Measurements from ENCODE around the gene KATNB1.
"Not testable (repeated sequence)": the region's sequence is repeated elsewhere in the genome, so short reads cannot be mapped to it uniquely, and the experiment has no call there.

KATNB1 gene

DNA sequence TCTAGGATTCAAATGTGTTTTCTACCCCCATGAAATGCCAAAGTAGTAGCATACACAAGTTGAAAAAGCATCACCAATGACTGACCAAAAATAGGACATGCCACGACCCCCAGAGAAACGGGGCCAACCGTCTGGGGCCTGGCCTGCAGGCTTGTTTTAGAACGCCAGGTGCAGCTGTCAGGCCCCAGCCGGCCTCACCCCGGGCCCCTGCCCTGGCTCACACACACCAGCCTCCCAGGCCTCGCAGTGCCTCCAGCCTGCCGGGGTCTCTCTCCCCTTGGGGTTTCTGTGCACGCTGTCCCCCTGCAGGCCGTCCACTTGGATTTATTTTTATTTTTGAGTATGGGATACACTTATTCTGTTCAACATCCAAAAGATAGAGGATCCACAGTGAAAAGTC lies 7.9 kb downstream of the KATNB1 start:
- no peak for DNase-seq (ENCODE audit: low read depth in 2 of 2)

DNA sequence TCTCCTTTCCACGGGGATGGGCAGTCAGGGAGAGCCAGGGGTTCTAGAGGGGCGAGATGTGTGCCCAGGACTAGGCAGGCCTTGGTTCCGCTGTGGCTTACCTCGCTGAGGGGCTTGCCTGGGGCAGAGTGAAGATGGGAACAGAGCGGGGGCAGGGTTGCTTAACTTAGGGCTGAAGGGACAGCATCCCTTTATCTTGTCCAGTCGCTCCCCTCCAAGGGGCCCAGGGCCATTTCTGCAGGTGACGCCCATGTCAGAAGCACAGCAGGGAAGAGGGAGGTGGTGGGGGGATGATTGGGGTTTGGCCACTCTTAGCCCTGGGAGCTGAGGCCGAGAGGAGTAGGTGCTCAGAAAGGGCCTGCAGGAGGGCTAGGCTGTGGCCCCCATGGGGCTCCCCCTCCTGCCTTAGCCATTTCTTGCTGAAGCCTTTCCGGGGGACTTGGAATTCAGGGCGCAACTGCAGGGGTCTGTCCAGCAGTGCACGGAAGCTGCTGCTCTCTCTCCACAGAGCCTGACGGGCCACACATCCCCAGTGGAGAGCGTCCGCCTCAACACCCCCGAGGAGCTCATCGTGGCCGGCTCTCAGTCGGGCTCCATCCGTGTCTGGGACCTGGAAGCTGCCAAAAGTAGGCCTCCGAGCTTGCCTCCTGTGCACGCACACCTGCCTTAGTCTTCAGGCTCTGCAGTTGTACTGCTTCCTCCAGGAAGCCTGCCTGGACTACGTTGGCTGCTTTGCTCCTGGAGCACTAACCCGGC lies 8.5 kb downstream of the KATNB1 start:
- DNase-seq (ENCODE audit: low read depth in 2 of 2) = no peak

DNA sequence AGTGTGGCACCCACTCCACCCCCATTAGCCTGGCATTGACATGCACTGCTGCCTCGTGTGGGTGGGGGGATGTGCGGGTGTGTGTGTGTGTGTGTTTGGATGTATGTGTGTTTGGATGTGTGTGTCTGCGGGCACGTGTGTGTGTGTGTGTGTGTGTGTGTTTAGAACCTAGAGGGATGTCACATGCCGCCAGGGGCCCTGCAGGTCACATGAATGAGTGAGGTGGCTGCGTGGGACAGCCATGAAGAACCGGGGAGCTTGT lies 9.0 kb downstream of the KATNB1 start:
- DNase-seq (ENCODE audit: low read depth in 2 of 2) = no peak

DNA sequence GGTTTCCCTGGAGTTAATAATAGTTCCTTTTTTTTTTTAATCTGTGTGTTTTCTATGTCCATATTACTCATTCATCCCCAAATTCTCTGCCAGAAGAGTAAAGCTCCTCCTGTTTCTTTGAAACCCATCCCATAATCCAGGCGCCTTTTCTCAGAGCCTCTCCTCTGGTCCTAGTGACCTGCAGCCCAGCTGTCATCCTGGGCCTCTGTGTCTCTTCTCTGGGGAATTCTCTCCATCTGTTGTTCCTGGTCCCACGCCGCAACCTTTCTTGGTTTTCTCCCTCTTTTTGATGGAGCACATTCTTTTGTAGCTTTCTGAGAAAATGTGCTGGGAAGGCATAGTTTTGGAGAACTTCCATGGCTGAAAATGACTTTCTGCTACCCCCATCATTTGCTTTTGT lies 10.2 kb downstream of the KATNB1 start:
- no peak for DNase-seq (ENCODE audit: low read depth in 2 of 2)

DNA sequence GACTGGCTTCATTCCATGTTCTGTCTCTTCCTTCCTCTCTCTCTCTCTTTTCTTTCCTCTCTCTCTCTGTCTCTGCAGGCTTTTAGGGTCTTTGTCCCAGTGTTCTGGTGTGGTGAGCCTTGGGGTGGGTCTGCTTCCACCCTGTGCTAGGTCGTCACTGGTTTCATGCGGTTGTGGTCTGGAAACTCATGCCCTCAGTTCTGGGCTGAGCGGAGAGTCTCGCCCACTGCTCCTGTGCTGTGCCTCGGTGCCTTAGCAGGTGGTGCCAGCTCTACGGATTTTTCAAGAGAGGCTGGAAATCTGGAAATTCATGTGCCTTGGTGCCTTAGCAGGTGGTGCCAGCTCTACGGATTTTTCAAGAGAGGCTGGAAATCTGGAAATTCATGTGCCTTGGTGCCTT lies 10.7 kb downstream of the KATNB1 start:
- not testable (repeated sequence) for DNase-seq (ENCODE audit: low read depth in 2 of 2)

DNA sequence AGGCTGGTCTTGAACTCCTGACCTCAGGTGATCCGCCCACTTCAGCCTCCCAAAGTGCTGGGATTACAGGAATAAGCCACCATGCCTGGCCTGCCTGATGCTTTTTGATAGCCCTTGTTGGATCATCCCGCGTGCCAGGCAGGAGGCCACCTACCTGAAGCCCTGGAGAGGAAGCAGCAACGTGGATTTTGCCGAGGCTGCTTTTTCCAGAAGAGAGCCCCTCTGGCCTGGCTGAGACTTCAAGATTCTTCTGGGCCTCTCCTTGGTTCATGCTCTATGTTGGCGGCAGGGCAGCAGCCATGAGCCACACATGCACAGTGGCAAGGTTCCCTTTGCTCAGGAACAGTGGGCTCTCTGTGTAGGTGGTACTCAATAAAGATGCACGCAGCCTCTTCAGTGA lies 11.5 kb downstream of the KATNB1 start:
- DNase-seq (ENCODE audit: low read depth in 2 of 2) = no peak

DNA sequence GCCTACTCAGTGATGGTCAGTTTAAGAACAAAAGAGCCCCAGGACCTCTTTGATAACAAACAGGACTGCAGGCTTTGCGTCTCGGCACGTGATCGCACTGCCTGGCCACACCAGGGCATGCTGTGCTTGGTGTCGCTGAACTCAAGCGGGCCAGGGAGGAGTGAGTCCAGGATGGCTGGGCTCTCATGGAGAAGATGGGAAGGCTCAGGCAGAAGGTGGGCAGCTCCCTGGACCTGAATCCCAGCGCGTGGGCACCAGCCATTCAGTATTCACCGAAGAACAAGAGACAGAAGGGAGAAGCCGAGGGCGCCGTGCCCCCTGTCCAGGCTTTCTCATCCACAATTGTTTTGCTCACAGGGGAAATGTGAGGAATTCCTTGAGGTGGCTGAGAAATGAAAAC lies 11.9 kb downstream of the KATNB1 start:
- no peak for DNase-seq (ENCODE audit: low read depth in 2 of 2)

DNA sequence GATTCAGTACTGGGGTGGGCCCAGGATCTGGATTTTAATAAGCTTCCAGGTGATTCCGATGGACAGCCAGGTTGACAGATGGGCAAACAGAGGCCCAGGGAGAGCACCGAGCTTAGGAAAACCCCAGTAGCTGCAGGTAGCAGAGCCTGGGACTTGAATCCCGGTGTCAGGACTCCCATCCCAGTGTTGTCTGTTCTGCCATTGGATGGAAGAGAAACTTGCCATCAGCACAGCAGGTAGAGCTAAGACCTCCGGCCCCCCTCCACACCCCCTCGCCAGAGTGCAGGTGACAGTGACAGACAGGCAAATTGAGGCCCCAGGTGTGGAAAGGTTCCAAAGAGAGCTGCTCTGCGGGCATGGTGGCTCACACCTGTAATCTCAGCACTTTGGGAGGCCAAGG lies 12.4 kb downstream of the KATNB1 start:
- no peak for DNase-seq (ENCODE audit: low read depth in 2 of 2)

DNA sequence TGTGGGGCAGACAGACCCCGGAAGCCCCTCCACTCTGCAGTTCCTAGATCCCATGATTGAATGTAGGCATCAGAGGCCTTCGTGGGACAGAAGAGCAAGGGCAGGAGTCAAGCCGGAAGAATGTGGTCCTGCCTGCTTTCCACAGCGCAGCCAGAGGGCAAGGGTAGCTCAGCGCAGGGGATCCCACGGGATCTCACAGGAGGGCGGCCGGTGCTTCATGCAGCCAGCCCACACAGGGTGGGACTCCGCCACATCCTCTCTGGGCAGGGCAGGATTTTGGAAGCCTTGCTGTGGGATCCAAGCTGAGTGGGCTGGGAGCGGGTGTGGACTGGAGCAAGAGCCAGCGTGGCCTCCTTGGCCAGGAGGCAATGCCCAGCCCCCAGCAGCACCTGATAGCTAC lies 13.0 kb downstream of the KATNB1 start:
- no peak for DNase-seq (ENCODE audit: low read depth in 2 of 2)

DNA sequence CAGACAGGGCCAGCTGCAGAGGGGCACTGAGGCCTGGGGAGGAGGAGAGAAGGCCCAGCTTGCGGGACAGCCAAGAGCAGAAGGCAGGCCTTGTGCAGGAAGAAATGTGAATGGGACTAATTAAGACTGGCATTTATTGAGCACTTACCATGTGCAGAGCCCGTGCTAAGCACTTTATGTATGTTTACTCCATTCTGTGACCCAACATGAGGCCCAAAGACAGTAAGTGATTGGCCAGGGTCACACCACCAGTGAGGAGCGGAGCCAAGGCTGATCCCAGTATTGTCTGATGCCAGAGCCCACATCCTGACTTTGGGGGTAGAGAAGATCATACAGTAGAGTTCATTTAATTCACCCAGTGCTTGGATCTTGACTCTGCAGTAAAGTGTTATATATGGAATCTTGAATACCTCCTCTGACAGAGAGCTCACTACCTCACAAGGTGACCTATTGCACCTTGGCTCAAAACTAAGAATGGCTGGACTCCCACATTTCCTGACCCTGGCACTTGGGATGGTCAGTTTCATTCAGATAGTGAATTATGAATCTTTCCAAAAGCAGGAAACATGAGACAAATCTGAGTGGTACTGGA lies 13.6 kb downstream of the KATNB1 start:
- no peak for DNase-seq (ENCODE audit: low read depth in 2 of 2)

DNA sequence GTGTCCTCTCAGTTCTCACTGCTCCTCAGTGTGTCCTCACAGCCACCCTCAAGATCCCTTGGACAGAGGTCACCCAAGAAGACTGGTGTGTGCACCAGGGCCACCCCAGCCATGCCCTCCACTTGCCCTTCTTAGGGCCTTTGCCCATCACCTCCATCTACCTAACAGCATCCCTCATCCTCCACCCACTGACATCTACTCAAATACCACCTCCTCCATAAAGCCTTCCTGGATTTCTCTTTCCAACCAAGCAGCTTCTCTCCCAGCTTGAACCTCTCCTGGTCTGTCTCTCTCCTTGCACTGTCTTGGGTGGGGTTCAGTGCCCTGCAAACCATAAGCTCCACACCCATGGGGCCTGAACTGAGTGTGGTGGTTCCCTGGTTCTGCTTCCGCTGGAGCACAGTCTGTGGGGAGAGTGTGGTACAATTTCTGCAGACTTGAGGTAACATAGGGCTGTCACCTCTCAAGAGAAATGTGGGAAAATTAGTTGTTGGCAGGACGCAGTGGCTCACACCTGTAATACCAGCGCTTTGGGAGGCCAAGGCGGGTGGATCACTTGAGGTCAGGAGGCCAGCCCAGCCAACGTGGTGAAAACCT lies 14.4 kb downstream of the KATNB1 start:
- DNase-seq (ENCODE audit: low read depth in 2 of 2) = no peak

DNA sequence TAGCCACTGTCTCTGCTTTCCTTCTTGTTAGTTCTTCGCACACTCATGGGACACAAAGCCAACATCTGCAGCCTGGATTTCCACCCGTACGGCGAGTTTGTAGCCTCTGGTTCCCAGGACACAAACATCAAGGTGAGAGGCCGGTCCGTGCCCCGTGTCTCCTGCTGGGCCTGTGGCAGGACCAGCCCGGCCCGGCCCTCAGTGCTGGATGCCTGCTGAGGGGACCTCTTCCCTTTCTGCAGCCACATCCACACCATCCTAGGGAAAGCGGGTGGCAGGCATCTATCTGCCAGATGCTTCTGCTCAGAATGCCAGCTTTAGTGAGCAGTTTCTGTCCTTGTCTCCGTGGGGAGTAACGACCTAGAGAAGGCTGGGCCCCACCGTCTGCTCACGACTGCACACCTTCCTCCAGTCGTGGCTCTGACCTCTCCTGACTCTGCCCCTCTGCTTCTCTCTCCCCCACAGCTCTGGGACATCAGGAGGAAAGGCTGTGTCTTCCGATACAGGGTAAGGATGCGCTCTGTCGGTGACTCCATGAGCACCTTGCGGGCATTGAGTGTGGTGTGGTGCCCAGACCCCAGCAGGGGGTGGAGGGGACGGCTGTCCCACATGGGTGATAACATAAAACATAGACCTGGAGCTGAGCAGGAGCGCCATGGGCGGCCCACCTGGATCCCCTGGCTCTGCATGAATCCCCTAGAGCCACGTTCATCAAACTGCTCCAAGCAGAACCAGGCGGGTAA lies 15.4 kb downstream of the KATNB1 start:
- no peak for DNase-seq (ENCODE audit: low read depth in 2 of 2)

DNA sequence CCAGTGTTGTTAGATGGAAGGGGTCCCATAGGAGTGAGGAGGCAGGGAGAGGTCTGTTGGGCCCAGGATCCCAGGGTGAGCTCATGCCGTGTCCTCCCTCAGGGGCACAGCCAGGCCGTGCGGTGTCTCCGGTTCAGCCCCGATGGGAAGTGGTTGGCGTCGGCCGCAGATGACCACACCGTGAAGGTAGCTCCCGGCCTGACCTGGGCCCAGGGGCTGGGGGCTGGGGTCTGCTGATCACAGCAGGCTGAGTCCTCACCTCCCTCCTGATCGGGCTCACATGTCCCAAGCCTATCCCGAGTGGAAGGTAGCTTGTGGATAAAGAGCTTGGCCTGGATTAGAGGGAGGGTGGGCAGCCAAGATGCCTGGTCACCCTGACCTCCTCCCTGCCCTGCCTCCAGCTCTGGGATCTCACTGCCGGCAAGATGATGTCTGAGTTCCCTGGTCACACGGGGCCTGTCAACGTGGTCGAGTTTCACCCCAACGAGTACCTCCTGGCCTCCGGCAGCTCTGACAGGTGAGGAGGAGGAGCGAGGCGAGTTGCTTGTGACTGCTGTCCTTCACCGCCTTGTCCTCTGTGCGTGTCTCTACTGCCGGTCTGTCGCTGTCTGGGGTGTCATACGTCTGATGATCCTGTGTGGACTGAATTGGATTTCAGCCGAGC lies 16.1 kb downstream of the KATNB1 start:
- DNase-seq (ENCODE audit: low read depth in 2 of 2) = no peak

DNA sequence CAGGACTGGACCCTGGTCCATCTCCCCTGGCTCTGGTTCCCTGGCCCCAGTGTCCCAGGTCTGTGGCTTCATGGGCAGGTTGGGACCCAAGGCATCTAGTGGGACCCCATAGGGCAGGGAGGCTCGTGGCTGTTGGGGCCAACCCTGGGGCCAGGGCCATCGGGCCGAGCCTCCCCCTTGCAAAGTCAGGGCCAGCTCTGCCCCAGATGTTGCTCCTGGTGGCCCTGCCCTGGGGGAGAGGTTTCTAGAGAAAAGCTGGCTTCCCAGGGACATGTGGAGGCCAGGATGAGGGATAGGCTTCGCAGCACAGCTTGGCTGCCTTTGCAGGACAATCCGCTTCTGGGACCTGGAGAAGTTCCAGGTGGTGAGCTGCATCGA lies 16.6 kb downstream of the KATNB1 start:
- no peak for DNase-seq (ENCODE audit: low read depth in 2 of 2)

DNA sequence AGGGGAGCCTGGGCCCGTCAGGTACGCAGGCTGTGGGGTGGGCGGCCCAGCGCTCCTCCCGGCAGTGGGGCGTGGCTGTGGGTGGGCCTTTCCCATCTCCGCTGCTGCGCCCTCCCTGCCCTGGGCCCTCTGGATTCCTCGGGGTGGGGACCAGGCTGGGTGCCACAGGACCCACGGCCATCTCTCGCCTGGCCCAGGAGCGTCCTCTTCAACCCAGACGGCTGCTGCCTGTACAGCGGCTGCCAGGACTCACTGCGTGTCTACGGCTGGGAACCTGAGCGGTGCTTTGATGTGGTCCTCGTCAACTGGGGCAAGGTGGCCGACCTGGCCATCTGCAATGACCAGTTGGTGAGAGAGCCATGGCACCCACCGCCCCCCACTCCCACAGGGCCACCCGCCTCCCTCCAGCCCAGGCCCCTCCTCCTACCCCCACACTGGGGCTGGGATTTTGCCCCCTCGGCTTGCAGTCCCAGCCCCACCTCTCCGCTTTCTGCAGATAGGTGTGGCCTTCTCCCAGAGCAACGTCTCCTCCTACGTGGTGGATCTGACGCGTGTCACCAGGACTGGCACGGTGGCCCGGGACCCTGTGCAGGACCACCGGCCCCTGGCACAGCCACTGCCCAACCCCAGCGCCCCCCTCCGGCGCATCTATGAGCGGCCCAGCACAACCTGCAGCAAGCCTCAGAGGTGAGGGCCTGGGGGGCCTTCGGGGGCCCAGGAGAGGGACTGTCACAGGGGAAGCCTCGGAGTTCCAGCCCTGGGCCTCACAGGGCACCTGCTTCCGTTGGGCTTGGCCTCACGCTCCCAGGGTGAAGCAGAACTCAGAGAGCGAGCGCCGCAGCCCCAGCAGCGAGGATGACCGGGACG lies 17.2 kb downstream of the KATNB1 start:
- no peak for DNase-seq (ENCODE audit: low read depth in 2 of 2)

DNA sequence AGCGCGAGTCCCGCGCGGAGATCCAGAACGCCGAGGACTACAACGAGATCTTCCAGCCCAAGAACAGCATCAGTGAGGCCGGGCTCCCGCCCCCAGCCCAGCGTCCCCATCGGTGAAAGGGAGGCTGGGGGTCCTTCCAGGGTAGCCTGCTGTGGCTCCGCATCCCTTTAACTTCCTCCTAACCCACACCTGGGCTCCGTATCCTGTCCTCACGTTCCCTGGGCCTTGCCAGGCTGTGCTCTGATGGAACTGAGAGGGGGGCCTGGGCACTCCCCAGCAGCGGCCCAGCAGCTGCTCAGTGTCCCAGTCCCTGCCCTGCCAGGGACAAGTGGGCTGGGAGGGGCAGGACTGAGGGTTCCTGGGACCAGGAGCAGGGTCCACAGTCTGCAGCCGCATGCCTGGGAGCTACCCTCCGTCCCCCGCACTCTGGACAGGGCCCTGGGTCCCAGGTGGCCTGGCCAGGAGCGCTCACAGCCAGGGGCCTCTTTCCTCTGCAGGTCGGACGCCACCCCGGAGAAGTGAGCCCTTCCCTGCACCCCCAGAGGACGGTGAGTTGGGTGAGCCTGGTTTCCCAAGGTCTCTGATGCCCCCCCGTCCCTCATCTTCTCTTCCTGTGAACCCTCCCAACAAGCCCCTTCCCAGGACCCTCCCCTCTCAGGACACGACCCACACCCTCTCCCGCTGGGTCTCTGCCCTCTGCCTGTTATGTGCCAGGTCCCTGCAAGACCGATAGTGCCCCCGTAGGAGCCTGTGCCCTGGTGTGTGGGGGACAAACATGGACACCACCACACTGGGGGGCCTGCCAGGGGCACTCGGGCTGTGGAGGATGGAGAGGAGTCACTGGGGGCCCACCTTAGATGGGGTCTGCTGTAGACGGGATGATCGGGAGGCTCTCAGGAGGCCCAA lies 18.1 kb downstream of the KATNB1 start:
- no peak for DNase-seq (ENCODE audit: low read depth in 2 of 2)

DNA sequence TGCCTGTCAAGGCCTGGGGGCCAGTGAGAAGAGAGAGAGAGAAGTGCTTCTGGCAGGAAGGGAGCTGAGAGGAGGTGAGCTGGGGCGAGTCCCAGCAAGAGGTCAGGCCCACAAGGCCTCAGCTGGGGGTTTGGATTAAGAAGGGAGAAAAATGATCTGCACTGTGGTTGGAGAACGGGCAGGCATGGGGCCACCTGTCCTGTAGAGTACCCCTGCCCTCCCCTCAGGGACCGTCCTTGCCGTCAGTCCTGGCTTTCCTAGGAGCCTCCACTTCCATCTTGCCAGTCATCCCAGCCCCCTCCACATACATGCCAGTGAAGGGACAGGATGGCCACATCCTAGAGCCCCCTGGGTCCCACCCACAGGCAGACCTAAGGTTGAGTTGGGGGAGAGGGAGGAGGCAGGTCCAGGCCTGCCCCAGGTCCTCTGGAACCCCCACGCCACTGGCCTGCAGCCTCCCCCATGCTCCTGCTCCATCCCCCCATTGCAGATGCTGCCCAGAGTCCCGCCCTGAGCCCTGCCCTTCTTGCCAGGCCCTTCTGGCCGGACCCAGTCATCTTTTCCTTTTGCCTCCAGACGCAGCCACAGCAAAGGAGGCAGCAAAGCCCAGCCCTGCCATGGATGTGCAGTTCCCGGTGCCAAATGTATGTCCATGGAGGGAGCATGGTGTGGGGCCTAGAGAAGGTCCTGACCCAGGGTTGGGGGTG lies 18.9 kb downstream of the KATNB1 start:
- DNase-seq (ENCODE audit: low read depth in 2 of 2) = no peak

DNA sequence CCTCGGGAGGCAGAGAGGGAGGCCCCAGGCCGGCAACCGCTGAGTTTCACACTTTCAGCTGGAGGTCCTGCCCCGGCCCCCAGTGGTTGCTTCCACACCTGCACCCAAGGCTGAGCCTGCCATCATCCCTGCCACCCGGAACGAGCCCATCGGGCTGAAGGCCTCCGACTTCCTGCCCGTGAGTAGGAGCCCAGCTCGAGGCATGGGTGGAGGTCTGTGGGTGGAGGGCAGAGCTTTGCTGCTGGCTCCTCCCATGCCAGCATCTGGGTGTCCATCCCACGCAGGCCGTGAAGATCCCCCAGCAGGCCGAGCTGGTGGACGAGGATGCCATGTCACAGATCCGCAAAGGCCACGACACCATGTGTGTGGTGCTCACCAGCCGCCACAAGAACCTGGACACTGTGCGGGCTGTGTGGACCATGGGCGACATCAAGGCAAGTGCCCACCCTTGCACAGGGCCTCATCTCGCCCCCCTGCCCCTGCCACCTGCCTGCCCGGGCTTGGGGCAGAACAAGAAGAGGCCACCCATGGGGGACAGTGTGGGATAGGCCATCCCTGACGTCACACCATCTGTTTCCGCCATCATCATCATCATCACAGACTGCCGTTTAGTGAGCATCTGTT lies 19.6 kb downstream of the KATNB1 start:
- no peak for DNase-seq (ENCODE audit: low read depth in 2 of 2)

DNA sequence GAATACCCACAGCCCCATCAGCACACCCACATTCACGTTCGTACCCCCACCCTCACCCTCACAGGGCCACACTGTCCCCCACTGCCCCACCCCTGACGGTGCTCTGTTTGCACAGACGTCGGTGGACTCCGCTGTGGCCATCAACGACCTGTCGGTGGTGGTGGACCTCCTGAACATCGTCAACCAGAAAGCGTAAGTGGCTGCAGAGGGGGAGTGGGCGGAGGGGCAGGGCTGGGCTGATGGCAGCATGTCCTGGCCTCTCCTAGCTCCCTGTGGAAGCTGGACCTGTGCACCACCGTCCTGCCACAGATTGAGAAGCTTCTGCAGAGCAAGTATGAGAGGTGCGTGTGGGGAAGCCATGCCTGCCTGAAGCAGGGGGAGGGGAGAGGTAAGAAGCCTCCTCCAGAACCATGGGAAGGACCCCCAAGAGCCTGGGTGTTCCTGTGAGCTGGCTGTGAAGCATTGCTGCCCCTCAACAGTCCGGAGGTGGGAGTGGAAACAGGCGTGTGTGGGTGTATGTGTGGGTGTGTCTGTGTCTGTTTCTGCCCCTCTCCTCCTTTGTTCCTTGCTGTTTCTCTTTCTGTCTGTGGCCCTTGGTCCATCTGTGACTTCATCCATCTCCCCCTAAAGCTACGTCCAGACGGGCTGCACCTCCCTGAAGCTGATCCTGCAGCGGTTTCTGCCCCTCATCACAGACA lies 20.3 kb downstream of the KATNB1 start:
- no peak for DNase-seq (ENCODE audit: low read depth in 2 of 2)
